SK-N-SH (cell line): ENCODE data around the gene PKP1.

Experiments used
- CTCF ChIP-seq: fragments of 200-600 bp; sonication (generic); IDR thresholded peaks from 2 replicates; pipeline ENCODE4 v1.6.1; 2017; ENCODE audit warnings: antibody characterized with exemption, mild to moderate bottlenecking, moderate library complexity
- ELF1 ChIP-seq: IDR thresholded peaks from 2 replicates; pipeline ENCODE4 v1.4.0; 2012
- EP300 ChIP-seq, 2 experiments: IDR thresholded peaks; 2 replicates each; pipeline versions ENCODE4 v1.4.0 to v1.6.1; 2012; ENCODE audit warnings: borderline replicate concordance in 1 of 2, low read depth in 1 of 2, low read length in 1 of 2
- POLR2AphosphoS5 ChIP-seq: IDR thresholded peaks from 2 replicates; pipeline ENCODE4 v1.6.1; 2012; ENCODE audit warnings: low read depth, low read length
- RCOR1 ChIP-seq: fragments of 150-350 bp; IDR thresholded peaks from 2 replicates; pipeline ENCODE4 v1.6.1; 2017; ENCODE audit warnings: antibody characterized with exemption, low read length

- TF ChIP-seq CTCF (no peak), POLR2AphosphoS5 (no peak), RCOR1 (no peak), EP300 (IDR thresholded peaks at IDR 0.05; ENCODE audit: borderline replicate concordance in 1 of 2, low read depth in 1 of 2, low read length in 1 of 2) (no peak), ELF1 (no peak)
Observed at GRCh38 chr1:201335174-201335870, 52.0 kb downstream of the PKP1 start.
